ENCODE results near the gene HDAC3.

GRCh38 chr5:141649972-141650371 is 13.3 kb upstream of the HDAC3 start:
- TF ChIP-seq CTCF (IDR thresholded peaks at IDR 0.05), result no peak
- TF ChIP-seq POLR2A (IDR thresholded peaks at IDR 0.05), result no peak

All from thyroid gland (tissue), 4 donors.